Measurements from ENCODE around the gene SLC9C1.

DNA sequence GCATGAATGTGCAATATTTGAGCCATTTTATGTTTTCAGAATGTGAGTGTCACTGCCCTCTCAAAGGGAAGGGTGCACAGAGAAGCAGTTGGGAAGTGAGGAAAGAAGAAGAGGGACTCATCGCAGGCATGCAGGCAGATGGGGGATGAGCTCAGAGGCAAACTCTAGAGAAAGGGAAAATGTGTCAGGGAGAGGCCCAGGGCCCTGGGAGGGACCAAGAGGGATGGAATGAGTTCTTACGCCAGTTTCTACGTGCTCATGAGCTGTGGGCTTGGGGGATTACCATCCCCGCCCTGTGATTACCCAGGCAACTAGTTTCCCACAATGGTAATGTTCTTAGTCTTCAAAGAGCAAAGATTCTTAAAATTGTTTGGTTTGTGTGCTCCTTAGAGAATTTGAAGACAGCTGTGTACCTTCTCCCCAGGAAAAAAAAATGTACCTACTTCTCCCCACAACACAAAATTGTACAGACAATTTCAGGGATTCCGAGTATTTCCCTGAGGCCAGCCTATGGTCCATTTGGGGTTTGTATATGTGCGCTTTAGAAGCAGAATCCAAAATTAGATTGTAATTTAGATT lies 178.8 kb downstream of the SLC9C1 start:
- no peak for TF ChIP-seq FOXM1 (IDR thresholded peaks at IDR 0.05; ENCODE audit: borderline replicate concordance, low read depth)
- TF ChIP-seq CREB1 (IDR thresholded peaks at IDR 0.05; ENCODE audit: low read depth) = no peak
- no peak for TF ChIP-seq TAF1 (IDR thresholded peaks at IDR 0.05; ENCODE audit: low read depth)
- no peak for TF ChIP-seq REST (IDR thresholded peaks at IDR 0.05; ENCODE audit: low read depth)

All from Ishikawa (cell line).